GM19025 (cell line): ENCODE measurements around the gene NRSN2.
"Not testable (repeated sequence)": the region's sequence is repeated elsewhere in the genome, so short reads cannot be mapped to it uniquely, and the experiment has no call there.

Experiments
- ATAC-seq: cut with Tn5 transposase; IDR thresholded peaks from one replicate; pipeline ENCODE4 v1.9.1; 2021; ENCODE audit warnings: mild to moderate bottlenecking, low read depth, moderate library complexity; ENCODE audit not compliant: unreplicated experiment

NRSN2 gene

DNA sequence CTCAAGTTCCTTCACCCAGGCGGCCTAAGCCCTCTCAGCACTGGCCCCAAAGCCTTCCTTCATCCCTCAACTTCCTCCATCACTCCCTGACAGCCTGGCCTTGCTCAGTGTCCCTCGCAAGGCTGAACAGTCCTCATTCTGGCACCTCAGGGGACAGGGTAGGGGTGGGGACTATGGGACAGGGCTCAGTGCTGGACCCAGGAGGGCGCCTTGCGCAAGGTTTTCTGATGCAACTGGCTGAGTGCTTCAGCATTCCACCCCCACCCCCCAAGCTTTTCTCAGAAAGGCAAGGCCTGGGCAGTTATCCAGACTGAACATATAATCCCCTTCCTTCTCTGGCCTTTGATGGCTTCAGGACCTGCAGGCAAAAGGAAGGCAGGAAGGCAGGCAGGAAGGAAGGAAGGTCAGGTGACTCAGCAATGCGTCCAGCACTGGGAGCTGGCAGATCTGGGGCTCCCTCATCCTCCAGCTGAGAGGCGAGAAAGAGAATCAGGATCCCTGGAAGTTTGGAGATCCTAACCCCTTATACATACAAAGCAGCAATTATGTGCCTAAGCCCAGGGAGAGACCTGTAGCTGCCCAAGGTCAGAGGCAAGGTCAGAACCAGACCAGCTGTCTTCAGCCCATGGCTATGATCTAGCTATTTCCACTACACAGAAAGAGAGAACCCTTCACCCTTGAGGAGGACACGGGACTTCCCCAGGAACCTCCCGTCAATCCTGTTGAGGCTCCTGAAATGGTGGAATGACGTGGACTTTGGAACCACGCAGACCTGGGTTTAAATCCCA, 25.0 kb downstream of the NRSN2 start:
- ATAC-seq, result no peak

DNA sequence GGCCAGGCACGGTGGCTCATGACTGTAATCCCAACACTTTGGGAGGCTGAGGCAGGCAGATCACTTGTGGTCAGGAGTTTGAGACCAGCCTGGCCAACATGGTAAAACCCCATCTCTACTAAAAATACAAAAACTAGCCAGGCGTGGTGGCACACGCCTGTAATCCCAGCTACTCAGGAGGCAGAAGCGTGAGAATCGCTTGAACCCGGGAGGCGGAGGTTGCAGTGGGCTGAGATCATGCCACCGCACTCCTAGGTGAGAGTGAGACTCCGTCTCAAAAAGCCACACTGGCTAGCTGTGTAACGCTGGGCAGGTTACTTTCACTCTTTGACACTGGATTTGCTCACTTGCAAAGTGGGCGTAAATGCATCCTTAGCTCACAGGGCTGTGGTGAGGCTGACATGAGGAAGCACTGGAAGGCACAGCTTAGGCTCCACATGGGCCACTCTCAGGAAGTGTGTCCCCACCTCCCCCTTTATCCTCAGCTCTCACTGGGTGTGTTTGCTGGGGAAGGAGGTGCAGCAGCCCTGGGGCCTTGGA, 25.7 kb downstream of the NRSN2 start:
- ATAC-seq, result not testable (repeated sequence)

GRCh38 chr20:373171-373890, 26.4 kb downstream of the NRSN2 start:
- ATAC-seq, result no peak

DNA sequence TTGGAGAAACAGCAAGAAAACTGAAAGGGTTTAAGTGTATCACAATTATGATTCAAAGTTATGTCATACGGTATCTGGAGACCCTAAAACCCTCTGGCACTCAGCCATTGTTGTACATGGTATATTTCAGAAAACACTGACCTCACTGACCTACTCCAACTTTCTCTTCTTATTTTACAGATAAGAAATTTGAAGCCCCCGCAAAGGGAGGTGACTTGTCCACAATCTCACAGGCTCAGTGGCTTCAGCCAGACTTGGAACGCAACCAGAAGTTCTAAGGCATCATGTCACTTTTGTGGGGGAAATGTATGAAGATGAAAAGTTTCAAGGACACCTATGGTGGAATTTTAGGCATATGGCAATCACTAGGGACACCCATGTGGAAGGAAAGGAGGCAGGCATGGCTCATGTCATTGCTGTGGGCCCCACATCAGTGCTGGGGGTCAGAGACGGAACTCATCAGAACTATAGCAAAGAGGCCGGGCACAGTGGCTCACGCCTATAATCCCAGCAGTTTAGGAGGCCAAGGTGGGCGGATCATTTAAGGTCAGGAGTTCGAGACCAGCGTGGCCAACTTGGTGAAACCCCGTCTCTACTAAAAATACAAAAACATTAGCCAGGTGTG, 28.5 kb downstream of the NRSN2 start:
- ATAC-seq, result no peak

DNA sequence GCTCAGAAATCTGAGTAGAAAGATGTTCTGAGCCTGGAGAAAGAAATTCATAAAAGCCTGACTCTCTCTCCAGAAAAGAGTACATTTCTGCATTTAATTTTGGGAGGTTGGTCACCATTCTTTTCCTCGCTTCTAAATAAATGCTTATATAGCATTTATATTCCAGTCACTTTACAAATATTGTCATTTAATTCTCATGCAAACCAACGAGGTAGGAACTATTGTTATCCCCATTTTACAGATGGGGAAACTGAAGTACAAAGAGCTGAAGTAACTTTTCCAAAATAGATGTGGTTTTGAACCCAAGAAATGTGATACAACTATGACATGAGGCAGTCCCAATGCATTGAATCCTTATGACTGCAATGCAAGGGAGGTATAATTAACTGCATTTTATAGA, 29.2 kb downstream of the NRSN2 start:
- ATAC-seq, result no peak

DNA sequence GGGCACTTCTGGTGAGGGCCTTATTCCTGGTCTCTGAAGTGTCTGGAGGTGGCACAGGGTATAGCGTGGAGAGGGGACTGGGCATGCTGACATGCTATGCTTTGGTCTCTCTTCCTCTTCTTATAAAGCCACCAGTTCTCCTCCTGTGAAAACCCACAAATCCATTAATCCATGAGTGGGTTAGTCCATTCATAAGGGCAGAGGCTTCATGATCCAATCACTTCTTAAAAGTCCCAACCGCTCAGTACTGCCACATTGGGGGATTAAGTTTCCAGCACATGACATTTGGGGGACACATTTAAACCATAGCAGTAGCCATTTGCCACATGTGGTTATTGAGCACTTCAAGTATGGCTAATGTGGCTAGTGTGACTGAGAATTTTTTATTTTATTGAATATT, 29.8 kb downstream of the NRSN2 start:
- ATAC-seq, result no peak

- not testable (repeated sequence) for ATAC-seq
These were observed 30.7 kb downstream of the NRSN2 start for GRCh38 chr20:377578-377977.

GRCh38 chr20:378961-379336, 32.0 kb downstream of the NRSN2 start:
- ATAC-seq, result no peak

DNA sequence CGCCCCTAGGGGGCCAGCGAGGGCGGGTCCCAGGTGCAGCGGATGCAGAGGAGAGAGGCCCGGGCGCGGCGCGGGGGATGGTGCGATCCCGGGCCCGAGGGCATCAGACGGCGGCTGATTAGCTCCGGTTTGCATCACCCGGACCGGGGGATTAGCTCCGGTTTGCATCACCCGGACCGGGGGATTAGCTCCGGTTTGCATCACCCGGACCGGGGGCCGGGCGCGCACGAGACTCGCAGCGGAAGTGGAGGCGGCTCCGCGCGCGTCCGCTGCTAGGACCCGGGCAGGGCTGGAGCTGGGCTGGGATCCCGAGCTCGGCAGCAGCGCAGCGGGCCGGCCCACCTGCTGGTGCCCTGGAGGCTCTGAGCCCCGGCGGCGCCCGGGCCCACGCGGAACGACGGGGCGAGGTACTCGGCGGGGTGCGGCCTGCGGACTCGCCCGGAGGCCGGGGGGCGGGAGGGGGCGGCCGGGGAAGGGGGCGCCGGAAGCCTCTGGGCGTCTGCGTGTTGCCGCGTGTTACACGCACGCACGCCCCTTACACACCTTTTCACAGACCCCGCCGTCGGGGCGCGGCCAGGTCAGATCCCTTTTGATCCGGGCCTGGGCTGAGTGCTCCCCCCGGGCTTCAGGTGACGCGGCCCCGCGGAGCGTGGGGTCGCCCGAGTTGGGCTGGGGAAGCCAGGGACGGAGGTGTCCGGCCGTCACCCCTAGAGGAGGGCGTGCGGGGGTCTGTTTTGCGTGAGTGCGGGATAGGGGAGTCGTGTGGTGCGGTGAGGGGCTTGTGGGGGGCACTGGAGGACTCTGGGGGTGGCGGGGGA, 34.1 kb downstream of the NRSN2 start:
- peak; percentile 49 for ATAC-seq

DNA sequence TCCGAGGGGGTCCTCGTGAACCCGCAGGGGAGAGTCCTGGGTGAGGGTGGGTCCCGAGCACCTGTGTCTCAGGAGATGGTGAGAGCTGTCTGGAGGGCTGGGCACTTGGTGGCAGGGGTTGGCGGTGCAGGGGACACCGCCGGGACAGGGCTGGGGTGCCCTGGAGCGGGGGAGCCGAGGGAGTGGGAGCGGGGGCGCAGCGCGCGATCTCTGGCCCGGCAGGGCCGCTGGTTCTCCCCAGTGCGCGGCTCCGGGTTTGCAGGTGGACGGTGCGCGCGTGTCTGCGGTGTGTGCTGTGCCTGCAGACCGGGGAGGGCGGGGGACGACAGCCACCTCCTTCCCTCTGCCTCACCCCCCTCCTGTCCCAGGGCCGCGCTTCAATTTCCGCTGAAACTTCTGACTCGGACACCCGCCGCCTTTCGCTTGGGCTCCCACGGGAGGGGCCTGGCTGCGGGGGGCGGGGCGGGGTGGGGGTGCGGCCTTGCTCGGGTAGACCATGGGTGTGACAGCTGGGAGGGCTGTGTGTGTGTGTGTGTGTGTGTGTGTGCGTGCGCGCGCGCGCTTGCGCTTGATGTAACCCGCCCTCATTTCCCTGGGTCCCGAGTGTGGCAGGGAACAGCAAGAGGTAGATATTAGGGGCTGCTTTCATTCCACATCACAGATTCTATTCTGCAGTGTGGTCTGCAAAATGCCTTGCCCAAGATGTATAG, 34.8 kb downstream of the NRSN2 start:
- ATAC-seq, result peak; percentile 65

- ATAC-seq, result no peak
These were observed 35.6 kb downstream of the NRSN2 start for GRCh38 chr20:382291-383115.

DNA sequence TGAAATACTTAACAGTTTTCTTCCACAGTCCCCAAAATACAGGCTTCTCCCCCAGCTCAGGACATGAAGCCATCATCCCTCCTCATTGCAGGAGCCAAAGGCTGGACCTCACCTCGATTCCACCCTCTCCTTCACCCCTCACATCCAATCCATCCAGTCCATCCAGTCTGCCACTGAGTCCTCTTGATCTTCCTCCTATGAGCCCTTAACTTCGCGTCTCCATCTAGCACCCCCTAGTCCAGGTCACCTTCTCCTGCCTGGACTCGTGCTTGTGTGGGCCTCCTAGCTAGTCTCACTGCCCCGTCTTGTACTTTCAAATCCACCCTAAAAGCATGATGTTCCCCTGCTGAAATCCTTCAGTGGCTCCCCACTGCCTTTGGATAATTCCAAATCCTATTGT, 37.0 kb downstream of the NRSN2 start:
- no peak for ATAC-seq

- no peak for ATAC-seq
These were observed 37.8 kb downstream of the NRSN2 start for GRCh38 chr20:384723-385122.

DNA sequence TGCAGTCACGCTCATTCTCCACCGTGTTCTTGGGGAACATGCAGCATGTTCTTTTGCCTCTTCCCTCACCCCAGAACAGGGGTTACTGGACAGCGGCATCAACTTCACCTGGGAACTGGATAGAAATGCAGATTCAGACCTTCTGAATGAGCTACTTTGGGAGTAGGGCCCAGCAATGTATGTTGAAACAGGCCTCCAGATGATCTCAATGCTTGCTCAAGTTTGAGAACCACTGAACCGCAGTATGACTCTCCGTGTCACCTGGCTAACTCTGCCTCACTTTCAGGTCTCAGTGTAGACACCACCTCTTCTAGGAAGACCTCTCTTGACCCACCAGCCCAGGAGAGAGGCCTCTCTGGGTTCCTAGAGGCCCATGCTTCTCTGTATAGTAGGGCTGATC, 38.5 kb downstream of the NRSN2 start:
- ATAC-seq, result no peak

DNA sequence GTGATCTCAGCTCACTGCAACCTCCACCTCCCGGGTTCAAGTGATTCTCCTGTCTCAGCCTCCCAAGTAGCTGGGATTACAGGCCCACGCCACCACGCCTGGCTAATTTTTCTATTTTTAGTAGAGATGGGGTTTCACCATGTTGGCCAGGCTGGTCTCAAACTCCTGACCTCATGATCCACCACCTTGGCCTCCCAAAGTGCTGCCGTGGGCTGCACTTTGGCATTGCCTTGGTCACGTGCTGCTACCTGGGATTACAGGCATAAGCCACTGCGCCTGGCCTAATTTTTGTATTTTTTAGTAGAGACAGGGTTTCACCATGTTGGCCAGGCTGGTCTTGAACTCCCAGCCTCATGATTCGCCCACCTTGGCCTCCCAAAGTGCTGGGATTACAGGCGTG, 39.7 kb downstream of the NRSN2 start:
- not testable (repeated sequence) for ATAC-seq

DNA sequence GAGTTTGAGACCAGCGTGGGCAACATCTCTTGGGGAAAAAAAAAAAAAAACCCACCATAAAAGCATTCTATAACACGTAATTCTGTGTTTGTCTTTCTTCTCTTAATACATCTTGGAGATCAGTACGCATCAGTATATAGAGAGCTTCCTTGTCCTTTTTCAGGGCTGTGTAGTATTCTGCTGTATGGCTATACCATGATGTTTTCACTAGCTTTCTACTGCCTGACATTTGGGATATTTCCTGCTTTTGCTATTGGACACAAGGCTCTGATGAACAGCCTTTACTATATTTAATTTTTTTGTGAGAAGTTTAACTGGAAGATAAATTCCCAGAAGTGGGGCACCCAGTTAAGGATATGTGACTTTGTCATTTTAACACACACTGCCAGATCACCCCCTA, 40.6 kb downstream of the NRSN2 start:
- ATAC-seq, result no peak

GRCh38 chr20:388034-388994, 41.4 kb downstream of the NRSN2 start:
- no peak for ATAC-seq

DNA sequence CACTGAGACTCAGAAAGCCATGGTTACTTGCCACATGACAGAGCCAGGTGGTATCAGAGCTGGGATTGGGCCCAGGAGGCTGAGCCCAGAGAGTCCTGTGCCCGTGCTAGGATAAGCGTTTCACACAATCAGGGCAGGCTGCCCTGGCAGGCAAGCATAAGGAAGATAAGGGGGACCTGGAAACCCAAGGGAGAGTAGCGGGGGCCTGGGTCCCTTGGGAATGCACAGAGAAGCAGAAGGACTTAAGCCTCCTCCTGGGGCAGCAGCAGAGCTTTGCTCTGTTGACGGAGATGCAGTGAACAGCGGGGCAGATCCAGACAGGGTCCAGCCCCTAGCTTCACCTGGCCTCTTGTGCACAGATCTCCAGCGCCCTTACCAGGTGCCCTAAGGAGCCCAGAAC, 42.3 kb downstream of the NRSN2 start:
- ATAC-seq, result no peak
